Liver (tissue), 9 donors: ENCODE measurements around the gene MCL1. TPM values are rescaled to one million over a fixed set of nuclear protein-coding genes. Genes with fewer than 3 reads are reported as not detected.

Experiments
- DNase-seq: peaks from one replicate; pipeline ENCODE4 v3.0.0-alpha.2; 2017; ENCODE audit warnings: low spot score
- H3K27ac ChIP-seq, 2 donors: one replicate each; pipeline ENCODE4 v1.7.0; 2013; ENCODE audit warnings: inconsistent platforms in 2 of 2, low read length in 2 of 2, control low read depth in 1 of 2, low read depth in 1 of 2, mild to moderate bottlenecking in 1 of 2
- H3K27me3 ChIP-seq, 4 donors: one replicate each; pipeline versions ENCODE4 v1.6.1 to v1.7.0; 2013; ENCODE audit warnings: low read length in 3 of 4, inconsistent platforms in 1 of 4, mild to moderate bottlenecking in 1 of 4, moderate library complexity in 1 of 4; ENCODE audit not compliant: control insufficient read depth in 4 of 4, insufficient read depth in 4 of 4
- H3K36me3 ChIP-seq, 4 donors: one replicate each; pipeline versions ENCODE4 v1.6.1 to v1.7.0; 2013; ENCODE audit warnings: low read length in 3 of 4, mild to moderate bottlenecking in 3 of 4, low read depth in 1 of 4, moderate library complexity in 1 of 4; ENCODE audit not compliant: control insufficient read depth in 4 of 4, insufficient read depth in 3 of 4
- H3K4me1 ChIP-seq, 4 donors: one replicate each; pipeline versions ENCODE4 v1.6.1 to v1.7.0; 2013; ENCODE audit warnings: low read length in 3 of 4, mild to moderate bottlenecking in 3 of 4, moderate library complexity in 1 of 4; ENCODE audit not compliant: control insufficient read depth in 4 of 4, insufficient read depth in 4 of 4
- H3K4me3 ChIP-seq, 3 donors: one replicate each; pipeline versions ENCODE4 v1.6.1 to v1.7.0; 2013; ENCODE audit warnings: low read length in 3 of 3, control low read depth in 1 of 3, low read depth in 1 of 3, mild to moderate bottlenecking in 1 of 3
- H3K9ac ChIP-seq, 2 donors: one replicate each; pipeline ENCODE4 v1.7.0; 2013; ENCODE audit warnings: low read length in 2 of 2, mild to moderate bottlenecking in 2 of 2, moderate library complexity in 2 of 2, control low read depth in 1 of 2, low read depth in 1 of 2
- H3K9me3 ChIP-seq, 4 donors: one replicate each; pipeline versions ENCODE4 v1.6.1 to v1.7.0; 2013; ENCODE audit warnings: low read length in 3 of 4; ENCODE audit not compliant: control insufficient read depth in 4 of 4
- ATF3 ChIP-seq: IDR thresholded peaks from 2 replicates; pipeline ENCODE4 v1.6.1; 2016; ENCODE audit warnings: antibody characterized with exemption
- FOXA1 ChIP-seq: IDR thresholded peaks from 2 replicates; pipeline ENCODE4 v1.6.1; 2016; ENCODE audit warnings: antibody characterized with exemption
- HNF4A ChIP-seq, 2 donors: conservative IDR thresholded peaks; 2 replicates each; pipeline ENCODE4 v1.6.1; 2016; ENCODE audit warnings: antibody characterized with exemption in 2 of 2, mild to moderate bottlenecking in 2 of 2
- JUND ChIP-seq, 2 donors: IDR thresholded peaks; 2 replicates each; pipeline ENCODE4 v1.6.1; 2016; ENCODE audit warnings: antibody characterized with exemption in 2 of 2
- RAD21 ChIP-seq, 2 donors: IDR thresholded peaks; 2 replicates each; pipeline ENCODE4 v1.6.1; 2016; ENCODE audit warnings: antibody characterized with exemption in 2 of 2, mild to moderate bottlenecking in 2 of 2
- REST ChIP-seq: IDR thresholded peaks from 2 replicates; pipeline ENCODE4 v1.6.1; 2016; ENCODE audit warnings: antibody characterized with exemption, mild to moderate bottlenecking
- RXRA ChIP-seq, 2 donors: IDR thresholded peaks; 2 replicates each; pipeline ENCODE4 v1.6.1; 2017 to 2018; ENCODE audit warnings: antibody characterized with exemption in 2 of 2, mild to moderate bottlenecking in 1 of 2
- ZBTB33 ChIP-seq: IDR thresholded peaks from 2 replicates; pipeline ENCODE4 v1.6.1; 2016; ENCODE audit warnings: antibody characterized with exemption
- WGBS: extraction: QIAGEN DNeasy Blood & Tissue Kit; methylation state at CpG from one replicate; pipeline ENCODE4 v1.1.7; 2013; 5-methylcytosine and 5-hydroxymethylcytosine counted together
- polyA plus RNA-seq, 2 donors: library from polyadenylated mRNA; stranded (reverse) in 1 of 2; unstranded in 1 of 2; fragments of 200-250 nt in 1 of 2; fragments of >200 nt in 1 of 2; fragmentation: Nextera tagmentation in 1 of 2; extraction: Ambion mirVana in 1 of 2; gene quantifications; one replicate each; pipeline versions ENCODE4 v1.2.1 to v1.2.3, GENCODE V29; 2013 to 2015
- total RNA-seq, 2 donors: library from RNA; depleted of rRNA; stranded (reverse); fragments of >200 nt; gene quantifications; one replicate each; pipeline ENCODE4 v1.2.3, GENCODE V29; 2014
- donor health status: healthy.
- donor health status: healthy.
- donor health status: healthy.
- donor health status: healthy.
- donor health status: healthy.

MCL1 gene
- total and polyA plus RNA-seq, 4 donors = 23.4 to 181 (median 80.0) TPM

GRCh38 chr1:150558761-150559655 lies 20.4 kb downstream of the MCL1 start:
- 71% methylated on average over 28 of the region's 28 CpGs for WGBS
- DNase-seq = no peak
- H3K4me3 ChIP-seq = peak overlapping the region in 1 of 3 donors; percentile 21
- TF ChIP-seq REST (peak; percentile 33), ZBTB33 (no peak)
- H3K9me3 ChIP-seq = no peaks in the 10 kb centered on the region
- H3K27ac ChIP-seq = peak overlapping the region; percentile 4 to 100
- H3K4me1 ChIP-seq = peaks cover 10 to 38% (median 32%) of the 10 kb centered on the region in 4 donors
- no peak overlapping the region for H3K9ac ChIP-seq
- H3K27me3 ChIP-seq = no peaks in the 10 kb centered on the region
- H3K36me3 ChIP-seq = peaks cover 0 to 11% (median 4%) of the 10 kb centered on the region in 4 donors

- WGBS = 84% methylated on average over 15 of the region's 15 CpGs
- Histone ChIP-seq H3K4me1 (peaks cover 5 to 37% (median 27%) of the 10 kb centered on the region in 4 donors), H3K27ac (no peak overlapping the region), H3K9ac (no peak overlapping the region), H3K27me3 (no peaks in the 10 kb centered on the region), H3K4me3 (no peak overlapping the region), H3K36me3 (peaks cover 0 to 11% (median 4%) of the 10 kb centered on the region in 4 donors), H3K9me3 (no peaks in the 10 kb centered on the region)
- no peak for DNase-seq
- TF ChIP-seq JUND (IDR thresholded peaks at IDR 0.05) (no peak), HNF4A (conservative IDR thresholded peaks at IDR 0.05) (no peak), RXRA (IDR thresholded peaks at IDR 0.05) (no peak), ATF3 (no peak)
Measured at GRCh38 chr1:150558303-150558704, 21.1 kb downstream of the MCL1 start.

GRCh38 chr1:150557813-150558212 lies 21.6 kb downstream of the MCL1 start:
- no peak overlapping the region for H3K27ac ChIP-seq
- 90% methylated on average over 15 of the region's 15 CpGs for WGBS
- DNase-seq = no peak
- peaks cover 0 to 11% (median 4%) of the 10 kb centered on the region in 4 donors for H3K36me3 ChIP-seq
- peaks cover 7 to 37% (median 27%) of the 10 kb centered on the region in 4 donors for H3K4me1 ChIP-seq
- no peak overlapping the region for H3K9ac ChIP-seq
- H3K4me3 ChIP-seq = no peak overlapping the region
- no peaks in the 10 kb centered on the region for H3K27me3 ChIP-seq
- TF ChIP-seq RAD21 (IDR thresholded peaks at IDR 0.05) = no peak
- no peak for TF ChIP-seq FOXA1
- TF ChIP-seq ATF3 = no peak
- TF ChIP-seq RXRA (IDR thresholded peaks at IDR 0.05) = no peak
- no peaks in the 10 kb centered on the region for H3K9me3 ChIP-seq
